Stimulated activated CD4-positive, alpha-beta T cell treated with anti-CD3 and anti-CD28 coated beads, Interleukin-1b, Interleukin-23, amount 100 ng/mL, for 4 hours (primary cell): ENCODE measurements around the gene MPRIP.

Source experiments
- DNase-seq, 2 donors: peaks; one replicate each; pipeline ENCODE4 v3.0.0-alpha.2; 2020; ENCODE audit warnings: low read depth in 2 of 2

The MPRIP gene

DNA sequence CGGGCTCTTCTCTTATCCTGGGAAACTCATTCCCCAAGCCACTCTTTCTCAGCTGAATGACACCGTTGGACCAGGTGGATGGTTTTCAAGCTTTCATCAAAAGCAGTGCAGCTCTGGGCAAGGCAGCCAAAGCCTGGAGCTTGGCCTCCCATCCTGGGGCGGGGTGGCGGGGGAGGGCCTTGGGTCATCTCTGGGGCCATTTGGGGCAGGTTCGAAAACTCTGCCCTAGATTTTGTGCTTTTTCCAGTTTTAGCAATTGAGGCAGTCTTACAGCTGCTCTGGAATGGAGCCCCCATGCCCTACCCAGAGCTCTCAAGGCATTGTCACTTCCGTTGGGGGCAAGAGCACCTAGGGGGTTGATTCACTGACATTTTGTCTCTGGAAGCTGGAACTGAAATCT, 9.1 kb downstream of the MPRIP start:
- DNase-seq, result no peak

DNA sequence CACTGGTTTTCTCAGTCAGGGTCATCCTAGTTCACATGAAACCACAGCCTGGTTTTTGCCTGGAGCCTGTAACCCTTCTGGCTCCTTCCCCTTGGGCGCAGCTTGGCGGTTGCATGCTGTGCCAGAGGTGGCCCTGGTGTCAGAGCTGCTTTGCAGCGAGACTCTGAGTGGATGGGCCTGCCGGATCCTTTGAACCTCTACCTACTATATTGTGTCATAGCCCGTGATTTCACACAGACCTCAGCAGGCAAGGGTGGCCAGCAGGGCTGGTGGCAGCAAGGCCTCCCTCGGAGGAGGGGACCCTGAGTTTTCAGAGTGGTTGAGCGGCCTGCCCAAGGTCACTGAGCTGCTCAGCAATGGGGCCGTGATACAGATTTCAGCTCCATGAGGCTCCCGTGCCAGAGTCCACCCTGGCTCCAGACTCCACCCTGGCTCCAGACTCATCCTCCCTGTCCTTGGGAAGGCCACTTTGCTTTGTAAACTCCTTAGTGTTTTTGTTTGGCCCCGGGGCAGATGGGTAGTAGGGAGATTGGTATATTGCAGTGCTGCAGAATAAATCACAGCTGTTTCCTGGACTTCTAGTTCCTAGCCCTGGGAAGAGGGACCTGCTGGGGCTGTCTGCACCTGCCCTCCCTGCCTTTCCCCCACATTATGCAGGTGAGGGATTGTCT, 9.7 kb downstream of the MPRIP start:
- no peak for DNase-seq

DNA sequence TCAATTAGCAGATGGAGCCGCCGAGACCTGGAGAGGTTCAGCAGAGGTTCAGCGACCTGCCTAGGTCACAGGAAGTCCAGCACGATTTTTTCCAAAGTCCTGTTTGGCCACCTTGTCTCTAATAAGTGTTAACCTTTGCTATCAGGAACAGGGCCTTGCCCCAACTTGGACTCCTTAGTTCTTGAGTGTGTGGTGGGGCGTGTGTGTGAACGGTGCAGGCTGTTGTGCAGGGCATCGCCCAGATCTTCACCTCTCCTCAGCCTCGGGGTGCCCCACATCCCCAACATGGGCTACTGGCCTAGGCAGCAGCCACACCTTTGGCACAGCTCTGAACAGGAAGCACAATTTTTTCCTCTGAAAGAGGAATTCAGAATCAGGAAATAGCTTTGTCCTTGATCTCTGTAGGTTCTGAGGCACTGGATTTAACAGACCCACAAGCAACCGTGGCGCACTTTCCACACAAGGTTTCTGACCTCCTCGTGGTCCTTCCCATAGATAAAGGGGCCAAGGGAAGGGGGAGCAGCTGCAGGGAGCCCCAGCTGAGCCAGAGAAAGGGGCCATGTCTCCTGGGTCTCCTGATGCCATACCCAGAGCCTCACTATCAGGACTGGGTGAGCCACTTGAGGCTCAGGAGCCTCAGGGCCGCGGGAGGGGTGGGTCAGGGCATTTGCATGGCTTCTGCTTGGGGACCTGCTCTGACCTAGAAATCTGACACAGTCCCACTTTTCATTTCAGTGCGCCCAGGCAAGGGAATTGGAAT, 10.4 kb downstream of the MPRIP start:
- no peak for DNase-seq

DNA sequence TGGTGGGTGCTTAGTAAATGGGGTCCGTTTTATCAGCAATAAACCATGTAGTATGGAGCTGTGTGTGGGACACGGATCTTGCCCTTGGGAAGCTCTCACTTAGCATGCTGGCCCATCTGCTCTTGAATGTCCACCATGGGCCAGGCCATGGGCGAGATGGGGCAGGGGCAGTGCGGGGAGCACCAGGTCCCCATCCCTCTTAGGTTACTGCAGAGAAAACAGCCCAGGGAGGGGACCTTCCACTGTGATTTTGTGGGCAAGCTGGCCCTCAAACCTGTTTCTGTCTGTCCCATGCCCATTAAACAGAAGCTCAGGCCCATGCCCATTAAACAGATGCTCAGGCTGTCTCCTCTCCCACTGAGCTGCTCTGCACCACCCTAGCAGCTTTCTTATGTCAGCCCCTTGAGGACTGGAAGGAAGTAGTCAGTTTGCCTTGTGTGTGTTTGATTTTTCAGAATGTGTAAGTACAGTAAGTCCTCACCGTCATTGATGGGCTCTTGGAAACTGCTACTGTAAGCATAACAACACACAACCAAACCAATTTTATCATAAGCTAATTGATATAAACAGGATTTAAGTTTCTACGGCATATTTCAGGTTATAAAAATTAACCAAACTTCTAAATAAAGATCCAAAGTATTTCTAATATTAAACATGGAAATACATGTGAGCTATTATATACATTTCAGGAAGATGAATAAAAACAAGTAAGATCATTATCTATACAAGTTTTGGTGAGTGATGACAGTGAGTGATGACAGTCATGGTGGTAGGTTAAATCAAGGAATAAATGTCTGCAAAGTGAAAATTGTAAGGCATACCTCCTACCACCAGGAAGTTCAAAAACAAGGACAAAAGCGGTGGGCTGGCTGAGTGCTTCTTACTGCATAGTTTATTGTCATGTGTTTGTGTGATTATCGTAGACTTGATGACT, 11.5 kb downstream of the MPRIP start:
- no peak for DNase-seq

DNA sequence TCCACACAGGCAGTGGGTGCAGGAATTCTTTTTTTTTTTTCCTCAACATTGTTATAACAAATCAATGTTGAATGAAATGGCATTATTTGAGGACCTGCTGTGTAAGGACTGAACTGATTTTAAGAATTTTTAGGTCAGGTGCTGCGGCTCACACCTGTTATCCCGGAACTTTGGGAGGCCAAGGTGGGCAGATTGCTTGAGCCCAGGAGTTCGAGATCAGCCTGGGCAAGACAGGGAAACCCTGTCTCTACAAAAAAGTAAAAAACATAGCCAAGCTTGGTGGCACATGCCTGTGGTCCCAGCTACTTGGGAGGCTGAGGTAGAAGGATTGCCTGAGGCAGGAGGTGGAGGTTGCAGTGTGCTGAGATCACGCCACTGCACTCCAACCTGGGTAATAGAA, 12.4 kb downstream of the MPRIP start:
- no peak for DNase-seq

DNA sequence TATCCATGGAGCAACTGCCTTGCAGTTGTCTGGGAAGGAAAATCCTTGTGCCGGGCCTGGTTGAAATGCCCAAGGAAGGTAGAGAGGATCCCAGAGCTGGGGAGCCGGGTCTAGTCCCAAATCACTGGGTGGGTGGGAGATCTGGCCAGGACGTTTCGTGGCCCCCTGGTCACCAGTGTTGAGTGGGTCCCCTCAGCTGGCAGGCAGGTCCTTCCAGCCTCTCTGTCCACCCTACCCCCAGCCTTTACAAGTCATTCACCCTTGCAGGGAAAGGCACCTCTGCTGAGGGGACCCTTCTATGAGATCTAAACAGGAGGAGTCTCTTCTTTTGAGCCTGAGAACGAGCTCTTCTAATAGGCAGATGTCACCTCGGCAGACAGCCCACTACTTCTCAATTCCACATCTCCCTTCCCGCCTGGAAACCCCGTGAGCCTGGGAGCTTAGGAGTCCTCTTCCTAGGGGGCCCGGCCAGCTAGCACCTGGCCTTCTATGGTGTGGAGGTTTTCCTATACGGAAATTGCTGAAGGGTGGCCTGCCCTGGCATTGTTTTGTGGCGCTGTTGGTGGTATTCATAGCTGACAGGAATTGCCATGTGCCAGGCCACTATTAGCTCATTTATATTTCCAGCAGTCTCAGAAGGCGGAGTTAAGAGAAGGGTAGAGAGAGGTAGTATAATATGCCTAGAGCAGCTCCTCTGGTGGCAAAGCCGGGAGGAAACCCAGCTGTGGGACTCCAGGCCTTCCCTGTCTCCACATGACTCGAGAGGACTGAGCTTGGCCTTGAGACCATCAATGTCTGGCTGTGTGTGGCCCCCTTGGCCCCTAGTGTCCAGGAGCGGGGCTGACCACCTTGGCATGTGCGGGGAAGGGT, 13.3 kb downstream of the MPRIP start:
- DNase-seq, result no peak

DNA sequence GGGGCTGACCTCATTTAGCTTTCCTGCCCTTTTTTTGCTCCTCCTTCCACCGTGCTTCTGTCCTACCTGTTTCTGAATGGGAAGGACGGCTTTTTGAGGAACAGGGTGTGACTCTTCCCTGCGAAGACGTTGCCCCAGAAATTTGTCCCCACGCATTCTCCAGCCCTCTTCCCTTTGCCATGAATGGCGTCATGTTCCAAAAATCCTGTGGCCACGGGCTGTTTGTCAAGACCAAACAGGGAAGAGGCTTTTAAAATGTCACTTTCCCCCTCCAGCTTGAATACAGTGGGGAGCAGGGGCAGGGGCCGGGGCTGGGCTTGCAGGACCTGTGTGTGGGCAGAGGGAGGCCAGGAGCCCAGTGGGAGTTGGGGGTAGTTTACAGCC, 13.9 kb downstream of the MPRIP start:
- no peak for DNase-seq

DNA sequence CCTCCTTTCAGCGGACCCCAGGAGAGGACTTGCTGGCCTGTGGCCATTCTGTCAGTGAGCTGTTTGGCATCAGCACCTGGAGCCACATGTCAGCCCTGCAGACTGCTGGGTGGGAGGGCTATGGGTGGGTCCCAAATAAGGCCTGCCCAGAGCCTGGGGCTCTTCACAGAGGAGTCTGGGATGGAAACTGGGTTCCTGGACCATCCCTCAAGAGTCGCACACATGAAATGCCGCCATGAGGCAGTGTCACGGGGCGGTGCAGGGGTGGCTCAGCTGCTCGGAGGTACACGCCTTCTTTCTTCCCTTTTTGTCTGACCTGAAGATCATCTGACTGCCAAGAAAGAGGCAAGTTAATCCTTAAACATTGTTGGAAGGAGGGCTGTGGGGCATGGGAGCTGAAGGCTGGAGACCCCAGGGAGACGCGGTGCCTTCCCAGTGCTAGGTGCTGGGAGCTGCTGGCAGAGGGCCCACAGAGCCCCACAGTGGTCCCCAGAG, 14.8 kb downstream of the MPRIP start:
- no peak for DNase-seq

DNA sequence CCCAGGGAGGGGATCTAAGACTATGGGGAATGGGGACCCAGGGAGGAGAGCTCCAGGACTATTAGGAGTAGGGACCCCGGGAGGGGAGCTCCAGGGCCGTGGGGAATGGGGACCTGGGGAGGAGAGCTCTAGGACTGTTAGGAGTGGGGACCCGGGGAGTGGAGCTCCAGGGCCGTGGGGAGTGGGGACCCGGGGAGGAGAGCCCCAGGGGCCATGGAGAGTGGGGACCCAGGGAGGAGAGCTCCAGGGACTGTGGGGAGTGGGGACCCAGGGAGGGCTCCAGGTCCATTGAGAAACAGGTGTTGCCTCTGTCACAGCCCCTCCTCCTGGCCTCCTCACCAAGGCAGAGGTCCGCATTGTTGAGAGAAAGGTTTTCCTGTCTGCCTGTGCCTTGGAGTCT, 16.0 kb downstream of the MPRIP start:
- no peak for DNase-seq

DNA sequence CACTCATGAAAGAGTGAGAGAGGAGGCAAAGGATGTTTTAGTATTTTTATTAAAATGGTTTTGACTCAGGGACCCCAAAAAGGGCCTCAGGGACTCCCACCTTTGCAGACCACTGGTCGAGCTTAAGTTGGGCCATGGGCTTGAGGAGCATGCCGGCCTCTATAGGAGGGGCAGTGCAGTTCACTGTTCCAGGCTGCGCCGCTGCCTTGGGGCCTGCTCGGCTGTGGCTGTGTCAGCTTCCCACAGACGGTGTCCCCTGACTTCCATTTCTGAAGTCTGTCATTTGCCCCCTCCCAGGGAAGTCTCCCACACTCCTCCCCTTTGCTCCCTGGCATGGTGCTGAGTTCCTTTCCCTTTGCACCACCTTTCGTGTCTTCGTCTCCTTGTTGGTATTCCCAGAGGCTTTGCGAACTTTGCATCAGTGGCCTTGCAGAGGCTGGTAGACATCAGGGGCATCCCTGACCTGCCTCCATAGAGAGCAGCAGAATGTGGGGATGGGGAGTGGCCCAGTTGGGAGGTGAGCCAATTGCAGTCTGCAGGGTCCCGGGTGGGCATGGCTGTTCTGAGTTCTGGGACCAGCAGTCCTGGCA, 17.1 kb downstream of the MPRIP start:
- no peak for DNase-seq

DNA sequence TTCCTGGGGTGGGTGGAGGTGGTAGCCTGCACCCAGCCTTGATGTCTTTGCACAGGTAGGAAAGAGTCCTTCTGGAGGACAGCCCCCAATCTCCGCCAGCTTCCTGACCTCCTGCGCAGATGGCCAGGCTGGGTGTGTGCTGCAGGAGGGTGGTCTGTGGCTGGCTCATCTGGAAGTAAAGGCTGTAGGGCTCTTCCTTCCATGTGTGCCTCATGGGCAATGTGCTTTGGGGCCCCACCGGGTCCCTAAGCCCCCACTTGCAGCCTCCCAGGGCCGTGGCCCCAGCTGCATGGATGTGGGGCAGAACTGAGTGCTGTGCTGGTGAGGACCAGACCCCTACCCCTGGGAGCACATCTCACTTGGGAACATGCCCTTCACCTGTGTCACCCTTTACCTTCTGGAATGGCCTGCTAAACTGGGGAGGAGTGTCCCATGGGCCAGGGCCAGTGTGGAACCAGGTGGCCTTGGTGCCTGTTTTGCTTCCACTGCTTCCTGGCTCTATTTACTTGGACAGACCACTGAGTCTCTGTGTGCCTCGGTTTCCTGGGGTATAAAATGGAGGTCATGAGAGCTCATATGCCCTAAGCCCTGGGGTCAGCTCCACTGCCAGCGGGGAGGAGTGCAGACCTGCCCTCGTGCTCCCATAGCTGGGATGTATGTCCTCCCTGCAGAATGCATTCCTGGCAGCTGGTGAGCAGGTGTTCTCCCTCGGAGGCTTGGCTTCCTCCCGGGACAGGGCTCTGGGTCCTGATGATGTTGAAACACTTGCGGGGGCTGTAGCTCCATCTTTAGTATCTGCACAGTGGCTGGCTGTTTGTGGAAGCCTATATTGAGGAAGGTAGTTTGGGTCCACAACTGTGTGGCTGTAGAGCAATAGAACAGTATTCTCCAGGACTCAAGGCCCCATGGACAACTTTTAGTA, 18.0 kb downstream of the MPRIP start:
- no peak for DNase-seq

DNA sequence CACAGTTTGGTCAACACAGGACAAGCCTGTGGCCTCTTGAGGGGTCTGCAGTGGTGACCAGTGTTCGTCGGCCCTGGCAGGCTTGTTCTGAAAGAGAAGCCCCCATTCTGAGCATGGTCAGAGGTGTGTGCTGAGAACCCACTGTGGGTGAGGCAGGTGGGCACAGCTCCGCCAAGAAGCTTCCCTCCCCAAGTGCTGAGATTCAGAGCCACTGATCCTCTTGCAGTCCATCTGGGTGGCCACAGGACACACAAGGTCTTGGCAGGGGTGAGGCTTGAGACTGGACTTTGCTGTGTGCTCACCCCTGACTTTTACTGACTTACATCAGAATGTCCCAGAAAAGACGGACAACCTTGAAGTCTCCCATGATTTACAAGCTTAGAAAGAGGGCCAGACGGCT, 18.7 kb downstream of the MPRIP start:
- DNase-seq, result no peak

DNA sequence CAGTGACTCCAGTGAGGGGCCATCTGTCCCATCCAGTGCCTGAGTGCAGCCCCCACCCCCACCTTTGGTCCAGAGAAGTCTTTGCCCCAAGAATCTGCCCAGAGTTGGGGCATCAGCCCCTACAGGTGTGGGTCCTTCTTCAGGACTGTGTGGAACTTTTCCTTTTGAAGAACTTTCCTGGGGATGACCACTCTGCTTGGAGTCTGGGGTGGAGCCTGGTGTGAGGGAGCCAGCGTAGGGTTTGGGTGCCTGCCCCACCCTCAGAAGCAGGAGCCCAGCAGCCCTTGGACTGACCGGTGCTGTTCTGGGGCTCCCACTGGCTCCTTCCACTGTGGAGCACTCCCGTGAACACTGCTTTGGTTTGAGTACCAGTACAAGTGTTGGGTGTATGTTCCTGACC, 19.3 kb downstream of the MPRIP start:
- DNase-seq, result no peak

DNA sequence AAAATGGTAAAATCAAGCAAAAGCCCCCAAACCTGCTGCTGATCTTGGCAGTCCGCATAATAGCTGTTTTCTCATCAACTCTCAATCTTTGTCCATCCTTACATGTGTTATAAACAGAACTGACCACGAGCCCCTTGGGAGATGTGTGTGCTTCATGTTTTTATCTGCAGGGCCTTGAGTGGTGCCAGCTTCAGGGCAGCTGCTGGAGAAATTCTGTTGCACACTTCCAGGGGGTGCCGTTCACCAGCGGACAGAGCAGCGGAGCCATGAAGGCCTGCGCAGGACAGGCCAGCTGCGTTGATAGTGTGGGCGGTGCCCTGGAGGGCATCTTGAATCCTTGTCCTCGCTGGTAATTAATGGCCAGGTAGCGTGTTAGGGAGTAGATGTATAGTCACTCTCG, 20.1 kb downstream of the MPRIP start:
- no peak for DNase-seq

DNA sequence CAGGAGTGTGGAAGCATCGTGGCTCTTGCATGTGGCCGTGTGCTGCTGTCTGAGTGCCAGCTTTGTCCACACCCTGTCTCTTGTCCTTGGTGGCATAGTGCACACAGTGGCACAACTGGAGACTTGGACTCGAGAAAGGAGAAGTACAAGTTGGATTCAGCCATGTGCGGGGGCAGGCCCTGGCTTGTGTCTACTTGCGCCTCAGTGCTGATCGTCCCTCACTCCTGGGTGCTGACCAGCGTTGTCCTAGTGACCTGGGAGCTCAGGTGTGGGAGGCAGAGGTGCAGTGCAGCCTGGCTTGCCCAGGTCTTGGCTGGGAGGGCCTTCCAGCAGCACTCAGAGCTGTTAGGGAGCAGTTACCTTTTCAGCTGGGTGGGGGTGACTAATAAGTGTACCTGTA, 20.6 kb downstream of the MPRIP start:
- DNase-seq, result no peak

DNA sequence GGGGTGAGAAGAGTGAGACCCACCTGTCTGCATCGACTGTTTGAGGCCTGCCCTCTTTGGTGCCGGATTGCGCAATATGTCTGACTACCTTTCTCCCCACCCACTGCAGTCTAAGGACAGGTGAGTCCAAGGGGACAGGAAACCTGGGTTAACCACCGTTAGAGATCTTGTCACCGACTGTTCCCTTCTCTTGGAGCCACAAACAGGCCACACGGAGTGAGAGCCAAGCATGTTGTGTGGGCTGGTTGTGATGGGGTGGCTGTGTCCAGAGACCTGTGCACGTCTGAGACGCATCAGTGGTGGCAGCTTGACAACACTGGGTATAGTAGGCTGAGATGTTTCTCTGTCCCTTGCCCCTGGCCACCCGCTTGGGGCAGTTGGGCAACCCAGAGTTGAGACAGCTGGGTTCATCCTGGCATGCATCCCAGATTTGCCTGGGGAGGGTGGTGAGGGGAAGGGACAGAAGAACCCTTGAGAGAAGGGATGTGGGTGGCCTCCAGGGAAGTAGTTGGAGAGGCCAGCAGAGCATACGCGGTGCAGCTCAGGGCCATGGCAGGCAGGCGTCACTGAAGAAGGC, 21.4 kb downstream of the MPRIP start:
- no peak for DNase-seq

DNA sequence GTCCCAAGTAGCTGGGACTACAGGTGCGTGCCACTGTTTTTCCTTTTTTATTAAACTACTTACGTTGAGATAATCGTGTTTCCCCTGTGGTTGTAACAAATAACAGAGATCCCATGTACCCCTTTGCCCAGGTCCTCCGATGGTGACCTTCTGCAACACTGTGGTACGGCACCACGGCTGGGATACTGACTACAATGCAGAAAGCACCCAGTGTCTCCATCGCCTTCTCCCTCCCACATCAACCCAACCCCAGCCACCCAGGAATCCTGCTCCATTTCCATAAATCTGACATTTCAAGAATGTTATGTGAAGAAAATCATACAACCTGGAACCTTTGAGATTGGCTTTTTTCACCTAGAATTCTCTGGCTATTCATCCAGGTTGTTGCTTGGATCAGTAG, 22.1 kb downstream of the MPRIP start:
- DNase-seq, result no peak

DNA sequence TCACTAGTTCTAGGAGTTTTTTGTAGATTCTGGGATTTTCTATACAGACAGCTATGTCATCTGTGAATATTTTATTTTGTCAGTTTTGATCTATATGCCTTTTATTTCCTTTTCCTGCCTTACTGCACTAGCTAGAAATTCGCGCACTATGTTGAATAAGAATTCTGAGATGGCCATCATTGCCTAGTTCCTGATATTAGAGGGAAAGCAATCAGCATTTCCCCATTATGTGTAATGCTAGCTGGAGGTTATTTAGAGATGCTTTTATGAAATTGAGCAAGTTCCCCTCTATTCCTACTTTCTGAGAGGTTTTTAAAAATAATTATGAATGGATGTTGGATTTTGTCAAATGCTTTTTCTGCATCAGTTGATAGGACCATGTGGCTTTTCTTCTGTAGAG, 23.8 kb downstream of the MPRIP start:
- DNase-seq, result no peak

DNA sequence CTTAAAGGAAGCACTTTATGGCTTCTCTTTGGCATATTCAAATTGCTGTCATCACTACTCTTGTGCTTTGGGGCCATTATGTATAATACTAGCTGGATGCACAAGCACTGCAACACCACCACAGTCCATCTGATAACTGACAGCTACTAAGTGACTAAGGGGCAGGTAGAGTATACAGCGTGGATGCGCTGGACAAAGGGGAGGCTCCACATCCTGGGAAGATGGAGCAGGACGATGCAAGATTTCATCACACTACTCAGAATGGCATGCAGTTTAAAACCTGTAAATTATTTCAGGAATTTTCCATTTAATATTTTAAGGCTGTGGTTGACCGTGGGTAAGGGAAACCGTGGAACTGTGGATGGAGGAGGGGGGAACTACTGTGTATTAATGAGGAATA, 25.0 kb downstream of the MPRIP start:
- no peak for DNase-seq

DNA sequence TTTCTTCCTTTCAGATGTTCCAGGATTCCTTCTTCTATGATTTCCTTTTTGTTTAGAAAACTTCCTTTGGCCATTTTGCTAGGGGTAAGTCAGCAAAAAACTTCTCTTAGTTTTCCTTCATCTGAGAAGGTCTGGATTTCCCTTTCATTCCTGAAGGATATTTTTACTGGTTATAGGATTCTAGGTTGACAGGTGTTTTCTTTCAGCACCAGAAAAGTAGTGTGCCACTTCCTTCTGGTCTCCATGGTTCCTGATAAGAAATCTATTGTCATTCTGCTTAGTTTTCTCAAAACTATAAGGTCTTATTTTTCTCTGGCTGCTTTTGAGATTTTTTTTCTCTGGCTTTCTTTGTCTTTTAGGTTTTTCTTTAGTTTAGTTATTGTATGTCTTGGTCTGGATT, 27.6 kb downstream of the MPRIP start:
- DNase-seq, result no peak
